ENCODE measurements around the gene RARG.

The RARG gene

GRCh38 chr12:53200458-53201176 lies 31.4 kb downstream of the RARG start:
- peak overlapping the region; percentile 65 for H3K4me3 ChIP-seq (ENCODE audit: low read depth, low read length)
- DNase-seq (ENCODE audit: low read depth): peak; percentile 88
- no peak for TF ChIP-seq CTCF (IDR thresholded peaks at IDR 0.05; ENCODE audit: insufficient read depth, low read depth, low read length, missing control alignments)

DNA sequence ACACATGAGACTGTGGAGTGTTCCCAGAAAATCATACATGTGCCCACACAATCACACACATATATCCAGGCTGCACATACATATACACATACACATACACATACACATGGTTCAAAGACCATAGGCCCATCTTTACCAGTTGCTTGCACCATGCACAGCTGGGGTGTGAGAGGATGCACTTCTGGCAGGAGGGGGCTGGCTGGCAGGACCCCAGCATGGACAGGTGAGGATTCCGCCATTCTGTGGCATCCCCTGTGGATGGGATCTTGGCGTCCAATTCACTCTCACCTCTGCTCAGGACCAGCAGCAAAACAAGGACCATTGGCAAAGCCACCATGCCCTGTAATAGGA lies 31.9 kb downstream of the RARG start:
- H3K4me3 ChIP-seq (ENCODE audit: low read depth, low read length): 0 out of 2 replicates have a peak overlapping the region, but pooled peaks have one; percentile 0
- TF ChIP-seq CTCF (IDR thresholded peaks at IDR 0.05; ENCODE audit: insufficient read depth, low read depth, low read length, missing control alignments): no peak
- DNase-seq (ENCODE audit: low read depth): no peak

- H3K4me3 ChIP-seq (ENCODE audit: low read depth, low read length): no peak overlapping the region
- no peak for TF ChIP-seq CTCF (IDR thresholded peaks at IDR 0.05; ENCODE audit: insufficient read depth, low read depth, low read length, missing control alignments)
These were observed 32.3 kb downstream of the RARG start for GRCh38 chr12:53199700-53200099.

GRCh38 chr12:53198486-53199110 lies 33.4 kb downstream of the RARG start:
- no peak overlapping the region for H3K4me3 ChIP-seq (ENCODE audit: low read depth, low read length)
- no peak for DNase-seq (ENCODE audit: low read depth)
- TF ChIP-seq CTCF (IDR thresholded peaks at IDR 0.05; ENCODE audit: insufficient read depth, low read depth, low read length, missing control alignments): no peak

More at GRCh38 chr12:53199700-53200099, 32.3 kb downstream of the RARG start:
- DNase-seq (ENCODE audit: low read depth): no peak

- DNase-seq (ENCODE audit: low read depth): no peak
- no peak for TF ChIP-seq CTCF (IDR thresholded peaks at IDR 0.05; ENCODE audit: insufficient read depth, low read depth, low read length, missing control alignments)
- no peak overlapping the region for H3K4me3 ChIP-seq (ENCODE audit: low read depth, low read length)
These were observed 34.9 kb downstream of the RARG start for GRCh38 chr12:53197011-53197640.

- H3K4me3 ChIP-seq (ENCODE audit: low read depth, low read length): no peak overlapping the region
- no peak for TF ChIP-seq CTCF (IDR thresholded peaks at IDR 0.05; ENCODE audit: insufficient read depth, low read depth, low read length, missing control alignments)
- DNase-seq (ENCODE audit: low read depth): no peak
These were observed 35.5 kb downstream of the RARG start for GRCh38 chr12:53196486-53196885.

Data from GM12865 (cell line).